GM21390 (cell line): ENCODE data around the gene EFNB3.

Experiments
- ATAC-seq: cut with Tn5 transposase; IDR thresholded peaks from one replicate; pipeline ENCODE4 v1.9.1; 2021; ENCODE audit not compliant: unreplicated experiment

The EFNB3 gene

GRCh38 chr17:7697828-7698588 is 7.0 kb upstream of the EFNB3 start:
- no peak for ATAC-seq

- ATAC-seq = no peak
Observed at GRCh38 chr17:7700510-7700909, 4.5 kb upstream of the EFNB3 start.

- ATAC-seq = no peak
Observed at GRCh38 chr17:7701681-7702080, 3.3 kb upstream of the EFNB3 start.

- ATAC-seq = no peak
Observed at GRCh38 chr17:7702776-7703175, 2.2 kb upstream of the EFNB3 start.

GRCh38 chr17:7703584-7704479 is 1.2 kb upstream of the EFNB3 start:
- ATAC-seq = no peak

- no peak for ATAC-seq
Observed at GRCh38 chr17:7705269-7706255, 560 bp downstream of the EFNB3 start.

- no peak for ATAC-seq
Observed at GRCh38 chr17:7706631-7707354, 1.8 kb downstream of the EFNB3 start.

- ATAC-seq = no peak
Observed at GRCh38 chr17:7707446-7707845, 2.4 kb downstream of the EFNB3 start.

GRCh38 chr17:7707858-7708750 is 3.1 kb downstream of the EFNB3 start:
- no peak for ATAC-seq

GRCh38 chr17:7709031-7709430 is 4.0 kb downstream of the EFNB3 start:
- ATAC-seq = no peak

GRCh38 chr17:7710301-7710700 is 5.3 kb downstream of the EFNB3 start:
- ATAC-seq = no peak

GRCh38 chr17:7711051-7711755 is 6.2 kb downstream of the EFNB3 start:
- no peak for ATAC-seq

GRCh38 chr17:7712111-7712771 is 7.2 kb downstream of the EFNB3 start:
- ATAC-seq = no peak

GRCh38 chr17:7713782-7714181 is 8.8 kb downstream of the EFNB3 start:
- ATAC-seq = no peak

- no peak for ATAC-seq
Observed at GRCh38 chr17:7714721-7715594, 10.0 kb downstream of the EFNB3 start.

- no peak for ATAC-seq
Observed at GRCh38 chr17:7715936-7716886, 11.2 kb downstream of the EFNB3 start.
